ENCODE data around the gene KCTD17. TPM values are rescaled to one million over a fixed set of nuclear protein-coding genes. Genes with fewer than 3 reads are reported as not detected.

Gene KCTD17
- total RNA-seq, 1 donor from 2014 or later = 42.2 TPM

GRCh38 chr22:37018086-37018814 is 33.3 kb upstream of the KCTD17 start:
- Mint-ChIP-seq H3K4me1 (peaks cover 24% of the 10 kb centered on the region), H3K36me3 (no peaks in the 10 kb centered on the region), H3K4me3 (peak overlapping the region; percentile 80), H3K27ac (peak overlapping the region; percentile 87), H3K27me3 (ENCODE audit: low read depth) (no peaks in the 10 kb centered on the region), H3K9me3 (no peaks in the 10 kb centered on the region)
- DNase-seq (ENCODE audit: low spot score in 2 of 2, unreplicated experiment in 2 of 2) = no peak
- TF ChIP-seq CTCF (IDR thresholded peaks at IDR 0.05; ENCODE audit: unreplicated experiment) = no peak

- Mint-ChIP-seq H3K27ac (peak overlapping the region; percentile 87), H3K36me3 (peaks cover 3% of the 10 kb centered on the region), H3K27me3 (ENCODE audit: low read depth) (no peaks in the 10 kb centered on the region), H3K4me1 (peaks cover 26% of the 10 kb centered on the region), H3K9me3 (no peaks in the 10 kb centered on the region), H3K4me3 (peak overlapping the region; percentile 80)
- TF ChIP-seq CTCF (IDR thresholded peaks at IDR 0.05; ENCODE audit: unreplicated experiment) = no peak
- peak; percentile 52 to 72 for DNase-seq (ENCODE audit: low spot score in 2 of 2, unreplicated experiment in 2 of 2)
Observed at GRCh38 chr22:37018815-37019308, 32.7 kb upstream of the KCTD17 start.

GRCh38 chr22:37019309-37020191 is 32.0 kb upstream of the KCTD17 start, which contains the start of the genes MPST and TST:
MPST (plus strand) TSS chr22:37019742; CDS start chr22:37019837, 95 bp downstream.
TST (minus strand) TSS chr22:37019447; CDS start chr22:37018732, 715 bp downstream.
- peak; percentile 57 to 74 for DNase-seq (ENCODE audit: low spot score in 2 of 2, unreplicated experiment in 2 of 2)
- Mint-ChIP-seq H3K9me3 (no peaks in the 10 kb centered on the region), H3K4me3 (peak within 1 kb of the TSS; percentile 90), H3K4me1 (peaks cover 26% of the 10 kb centered on the region), H3K36me3 (peaks cover 3% of the 10 kb centered on the region), H3K27me3 (ENCODE audit: low read depth) (no peaks in the 10 kb centered on the region), H3K27ac (peak within 1 kb of the TSS; percentile 92)
- no peak for TF ChIP-seq CTCF (IDR thresholded peaks at IDR 0.05; ENCODE audit: unreplicated experiment)

- peaks cover 8% of the 10 kb centered on the region for H3K36me3 Mint-ChIP-seq
- no peaks in the 10 kb centered on the region for H3K9me3 Mint-ChIP-seq
- no peak for DNase-seq (ENCODE audit: low spot score in 2 of 2, unreplicated experiment in 2 of 2)
- no peaks in the 10 kb centered on the region for H3K27me3 Mint-ChIP-seq (ENCODE audit: low read depth)
- TF ChIP-seq CTCF (IDR thresholded peaks at IDR 0.05; ENCODE audit: unreplicated experiment) = no peak
- peaks cover 26% of the 10 kb centered on the region for H3K4me1 Mint-ChIP-seq
- peak overlapping the region; percentile 92 for H3K27ac Mint-ChIP-seq
- H3K4me3 Mint-ChIP-seq = peak overlapping the region; percentile 90
Observed at GRCh38 chr22:37020192-37020479, 31.4 kb upstream of the KCTD17 start.

GRCh38 chr22:37021041-37021440 is 30.5 kb upstream of the KCTD17 start:
- Mint-ChIP-seq H3K27ac (no peak overlapping the region), H3K4me1 (peaks cover 26% of the 10 kb centered on the region), H3K9me3 (no peaks in the 10 kb centered on the region), H3K4me3 (peak overlapping the region; percentile 17), H3K36me3 (peaks cover 14% of the 10 kb centered on the region), H3K27me3 (ENCODE audit: low read depth) (no peaks in the 10 kb centered on the region)
- DNase-seq (ENCODE audit: low spot score in 2 of 2, unreplicated experiment in 2 of 2) = no peak
- no peak for TF ChIP-seq CTCF (IDR thresholded peaks at IDR 0.05; ENCODE audit: unreplicated experiment)

Data from mesothelial cell of epicardium (in vitro differentiated cells).